ENCODE results near the gene PRELID3B. TPM values are rescaled to one million over a fixed set of nuclear protein-coding genes. Genes with fewer than 3 reads are reported as not detected.

The PRELID3B gene
- total RNA-seq, 1 experiment from 2014 or later, result 52.6 TPM

DNA sequence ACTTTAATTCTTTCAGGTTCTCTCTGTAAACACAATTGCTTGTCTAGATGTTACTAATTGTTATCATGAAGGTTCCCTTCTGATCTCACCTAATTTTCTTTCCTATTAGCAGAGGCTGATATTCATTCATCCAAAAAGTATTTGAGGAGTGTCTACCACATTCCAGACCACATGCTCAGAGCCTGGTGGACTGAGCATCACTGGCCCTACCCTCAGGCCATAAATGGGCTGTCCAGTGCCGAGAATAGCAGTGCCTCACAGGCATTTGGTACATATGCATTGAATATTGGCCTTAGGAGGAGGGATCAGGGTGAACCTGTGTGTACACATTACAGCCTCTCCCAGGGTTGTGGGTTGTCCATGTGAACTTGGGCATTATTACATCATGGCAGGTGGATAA, 40.4 kb upstream of the PRELID3B start:
- Histone ChIP-seq H4K91ac (ENCODE audit: insufficient read length, low read depth, low read length) (no peak overlapping the region), H3K23me2 (ENCODE audit: insufficient read length, low read depth, low read length, poor library complexity, severe bottlenecking) (no peaks in the 10 kb centered on the region), H3K4ac (ENCODE audit: low read depth, low read length) (no peak overlapping the region), H2BK12ac (ENCODE audit: insufficient read length, low read depth, low read length) (no peak overlapping the region), H3K9ac (ENCODE audit: extremely low read depth, insufficient read length, low read length) (no peak overlapping the region), H3T11ph (ENCODE audit: low read length) (no peak overlapping the region), H2BK120ac (ENCODE audit: low read depth, low read length, poor library complexity, severe bottlenecking) (no peak overlapping the region), H3K79me2 (ENCODE audit: insufficient read depth, low read length) (no peaks in the 10 kb centered on the region), H4K20me1 (ENCODE audit: control insufficient read depth, insufficient read depth, insufficient read length) (no peaks in the 10 kb centered on the region), H3K9me3 (ENCODE audit: control insufficient read depth, low read depth, low read length) (no peaks in the 10 kb centered on the region), H4K5ac (ENCODE audit: insufficient read length, low read depth, low read length) (no peak overlapping the region), H3K79me1 (ENCODE audit: insufficient read depth, low read depth, low read length, poor library complexity, severe bottlenecking) (no peaks in the 10 kb centered on the region), H3K27me3 (ENCODE audit: insufficient read depth, low read length) (no peaks in the 10 kb centered on the region), H2BK20ac (ENCODE audit: low read depth, low read length, poor library complexity, severe bottlenecking) (no peak overlapping the region), H3K4me1 (ENCODE audit: insufficient read depth, low read length) (no peaks in the 10 kb centered on the region), H2BK15ac (ENCODE audit: low read depth, low read length) (no peak overlapping the region), H3K18ac (ENCODE audit: insufficient read length, low read depth, low read length) (no peak overlapping the region), H3K27ac (ENCODE audit: insufficient read length, low read depth, low read length) (no peak overlapping the region), H3K56ac (ENCODE audit: insufficient read length, low read depth, low read length) (no peak overlapping the region), H2AFZ (ENCODE audit: low read length) (no peak overlapping the region), H2BK5ac (ENCODE audit: insufficient read length, low read length) (no peak overlapping the region), H3K4me2 (ENCODE audit: insufficient read depth, insufficient read length, low read length) (no peak overlapping the region), H3K23ac (ENCODE audit: insufficient read length, low read depth, low read length) (no peak overlapping the region), H4K8ac (replicated peaks; ENCODE audit: insufficient read length, low read depth, low read length) (no peak overlapping the region), H2AK5ac (ENCODE audit: insufficient read length, low read length) (no peak overlapping the region), H3K14ac (ENCODE audit: insufficient read depth, low read length) (no peak overlapping the region)
- TF ChIP-seq, protein P1, sequence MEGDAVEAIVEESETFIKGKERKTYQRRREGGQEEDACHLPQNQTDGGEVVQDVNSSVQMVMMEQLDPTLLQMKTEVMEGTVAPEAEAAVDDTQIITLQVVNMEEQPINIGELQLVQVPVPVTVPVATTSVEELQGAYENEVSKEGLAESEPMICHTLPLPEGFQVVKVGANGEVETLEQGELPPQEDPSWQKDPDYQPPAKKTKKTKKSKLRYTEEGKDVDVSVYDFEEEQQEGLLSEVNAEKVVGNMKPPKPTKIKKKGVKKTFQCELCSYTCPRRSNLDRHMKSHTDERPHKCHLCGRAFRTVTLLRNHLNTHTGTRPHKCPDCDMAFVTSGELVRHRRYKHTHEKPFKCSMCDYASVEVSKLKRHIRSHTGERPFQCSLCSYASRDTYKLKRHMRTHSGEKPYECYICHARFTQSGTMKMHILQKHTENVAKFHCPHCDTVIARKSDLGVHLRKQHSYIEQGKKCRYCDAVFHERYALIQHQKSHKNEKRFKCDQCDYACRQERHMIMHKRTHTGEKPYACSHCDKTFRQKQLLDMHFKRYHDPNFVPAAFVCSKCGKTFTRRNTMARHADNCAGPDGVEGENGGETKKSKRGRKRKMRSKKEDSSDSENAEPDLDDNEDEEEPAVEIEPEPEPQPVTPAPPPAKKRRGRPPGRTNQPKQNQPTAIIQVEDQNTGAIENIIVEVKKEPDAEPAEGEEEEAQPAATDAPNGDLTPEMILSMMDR (conservative IDR thresholded peaks at IDR 0.05), result no peak
- Mint-ChIP-seq H3K4me3 (no peak overlapping the region), H3K27me3 (ENCODE audit: low read depth) (peaks cover 6% of the 10 kb centered on the region; the same call in 1 of the 2 replicates), H3K9me3 (no peaks in the 10 kb centered on the region), H3K4me1 (no peaks in the 10 kb centered on the region), H3K27ac (no peak overlapping the region), H3K36me3 (ENCODE audit: insufficient read depth in 1 of 3, low read depth in 3 of 3) (no peaks in the 10 kb centered on the region)
- DNase-seq, result no peak
- no CpG with 5 or more reads among the region's 1 CpG for WGBS (ENCODE audit: extremely low coverage, insufficient read length, low lambda C conversion rate)
